ENCODE data around the gene NDUFAF7. TPM values are rescaled to one million over a fixed set of nuclear protein-coding genes. Genes with fewer than 3 reads are reported as not detected.
A peak's percentile ranks its signal among the peaks of the same experiment; 100 is the strongest.

Gene NDUFAF7
- total and polyA plus RNA-seq, 9 of the 15 experiments (the other 6 are each of a cell fraction or from before 2014, with no cell fraction given): 14.9 to 41.6 (median 23.9) TPM

- no TSS peak for BruUV-seq (replicated peaks)
- ChIA-PET POLR2A (no interaction called here), CTCF (ENCODE audit: low intra/inter-chr PET ratio) (no interaction called here)
- intact Hi-C loops (cut with micrococcal nuclease): no loop called here
- no peak for TF ChIP-seq ZNF140 (CRISPR knock-in tag; IDR thresholded peaks at IDR 0.05)
- TF ChIP-seq KDM1A (IDR thresholded peaks at IDR 0.05): no peak
- TF ChIP-seq MYNN (IDR thresholded peaks at IDR 0.05): no peak
- TF ChIP-seq MYNN (CRISPR knock-in tag; IDR thresholded peaks at IDR 0.05): no peak
- TF ChIP-seq ZNF384 (IDR thresholded peaks at IDR 0.05; ENCODE audit: low read depth, low read length): no peak
- no peak for TF ChIP-seq POU5F1 (IDR thresholded peaks at IDR 0.05; ENCODE audit: borderline replicate concordance, low read depth, low read length, partially characterized antibody)
- DNase-seq (ENCODE audit: extremely low read depth in 1 of 4, low spot score in 3 of 4) (no peak), ATAC-seq (no peak), FAIRE-seq (no peak)
- Histone ChIP-seq H3K27me3 (ENCODE audit: control insufficient read depth in 2 of 2, insufficient read depth in 2 of 2, low read length in 2 of 2) (no peaks in the 10 kb centered on the region), H3K4me3 (no peak overlapping the region), H3K4me1 (replicated peaks in 1 of 2; ENCODE audit: control insufficient read depth in 2 of 2, insufficient read depth in 2 of 2, low read length in 2 of 2) (no peaks in the 10 kb centered on the region), H4K20me1 (replicated peaks; ENCODE audit: control insufficient read depth, insufficient read depth, low read length) (peaks cover 4% of the 10 kb centered on the region; the same call in 1 of the 2 replicates), H3K79me2 (ENCODE audit: control insufficient read depth, insufficient read depth, low read length) (peaks cover 23% of the 10 kb centered on the region), H3K4me2 (ENCODE audit: insufficient read depth, low read length) (no peak overlapping the region), H3K9me3 (replicated peaks; ENCODE audit: control insufficient read depth, insufficient read depth, low read depth, low read length) (no peaks in the 10 kb centered on the region), H2AFZ (ENCODE audit: low read depth, low read length) (no peak overlapping the region), H3K36me3 (ENCODE audit: control insufficient read depth, insufficient read depth, low read length) (peaks cover 89% of the 10 kb centered on the region), H3K9ac (ENCODE audit: insufficient read depth in 1 of 2, low read depth in 2 of 2, low read length in 2 of 2) (no peak overlapping the region), H3K27ac (ENCODE audit: extremely low read depth, low read depth, low read length) (no peak overlapping the region), H3K9me1 (ENCODE audit: control insufficient read depth, insufficient read depth, low read length) (peaks cover 2% of the 10 kb centered on the region)
- in situ Hi-C loops (cut with MboI): no loop called here
- 94% methylated on average over 4 of the region's 4 CpGs for WGBS (ENCODE audit: insufficient coverage, low coverage, missing lambda C conversion rate)
Measured at GRCh38 chr2:37219046-37219445, 12.4 kb upstream of the NDUFAF7 start.

GRCh38 chr2:37223131-37223530, 8.3 kb upstream of the NDUFAF7 start:
- Histone ChIP-seq H3K27me3 (ENCODE audit: control insufficient read depth in 2 of 2, insufficient read depth in 2 of 2, low read length in 2 of 2) (no peaks in the 10 kb centered on the region), H3K4me3 (no peak overlapping the region), H3K9me1 (ENCODE audit: control insufficient read depth, insufficient read depth, low read length) (peaks cover 2% of the 10 kb centered on the region), H3K9ac (ENCODE audit: insufficient read depth in 1 of 2, low read depth in 2 of 2, low read length in 2 of 2) (no peak overlapping the region), H4K20me1 (replicated peaks; ENCODE audit: control insufficient read depth, insufficient read depth, low read length) (peaks cover 7% of the 10 kb centered on the region; the same call in 1 of the 2 replicates), H2AFZ (ENCODE audit: low read depth, low read length) (no peak overlapping the region), H3K4me1 (replicated peaks in 1 of 2; ENCODE audit: control insufficient read depth in 2 of 2, insufficient read depth in 2 of 2, low read length in 2 of 2) (peaks cover 0 to 6% of the 10 kb centered on the region in 2 experiments; a peak in 2 of 5 replicates), H3K4me2 (ENCODE audit: insufficient read depth, low read length) (no peak overlapping the region), H3K27ac (ENCODE audit: extremely low read depth, low read depth, low read length) (no peak overlapping the region), H3K79me2 (ENCODE audit: control insufficient read depth, insufficient read depth, low read length) (peaks cover 57% of the 10 kb centered on the region), H3K9me3 (replicated peaks; ENCODE audit: control insufficient read depth, insufficient read depth, low read depth, low read length) (no peaks in the 10 kb centered on the region), H3K36me3 (ENCODE audit: control insufficient read depth, insufficient read depth, low read length) (peaks cover 87% of the 10 kb centered on the region)
- POLR2A ChIA-PET: interaction anchor here (1.1 kb wide), 1 partner anchor 22 kb away, joined by 4 read pairs; no protein-coding TSS in a partner anchor
- 97% methylated on average over 4 of the region's 4 CpGs for WGBS (ENCODE audit: insufficient coverage, low coverage, missing lambda C conversion rate)
- no peak for DNase-seq (ENCODE audit: extremely low read depth in 1 of 4, low spot score in 3 of 4)
- no peak for ATAC-seq
- TF ChIP-seq CBX1 (IDR thresholded peaks at IDR 0.05; ENCODE audit: low read depth) (no peak), PCBP1 (IDR thresholded peaks at IDR 0.05; ENCODE audit: low read depth, low read length, poor library complexity, severe bottlenecking) (no peak), HINFP (tag; conservative IDR thresholded peaks at IDR 0.05; ENCODE audit: low read depth) (no peak), BRD4 (IDR thresholded peaks at IDR 0.05) (no peak), NRF1 (conservative IDR thresholded peaks at IDR 0.05 in 1 of 2, IDR thresholded peaks at IDR 0.05 in 1 of 2) (no peak), GTF2E2 (tag; IDR thresholded peaks at IDR 0.05) (no peak)
- in situ Hi-C loops (cut with MboI): no loop called here
- FAIRE-seq: peak; percentile 26
- BruUV-seq (replicated peaks): no TSS peak
- CTCF ChIA-PET (ENCODE audit: low intra/inter-chr PET ratio): no interaction called here
- intact Hi-C loops (cut with micrococcal nuclease): no loop called here

Measured in K562 (cell line).